Measurements from ENCODE around the gene HOXA5. TPM values are rescaled to one million over a fixed set of nuclear protein-coding genes. Genes with fewer than 3 reads are reported as not detected.

Gene HOXA5
- total RNA-seq: 42.4 TPM

DNA sequence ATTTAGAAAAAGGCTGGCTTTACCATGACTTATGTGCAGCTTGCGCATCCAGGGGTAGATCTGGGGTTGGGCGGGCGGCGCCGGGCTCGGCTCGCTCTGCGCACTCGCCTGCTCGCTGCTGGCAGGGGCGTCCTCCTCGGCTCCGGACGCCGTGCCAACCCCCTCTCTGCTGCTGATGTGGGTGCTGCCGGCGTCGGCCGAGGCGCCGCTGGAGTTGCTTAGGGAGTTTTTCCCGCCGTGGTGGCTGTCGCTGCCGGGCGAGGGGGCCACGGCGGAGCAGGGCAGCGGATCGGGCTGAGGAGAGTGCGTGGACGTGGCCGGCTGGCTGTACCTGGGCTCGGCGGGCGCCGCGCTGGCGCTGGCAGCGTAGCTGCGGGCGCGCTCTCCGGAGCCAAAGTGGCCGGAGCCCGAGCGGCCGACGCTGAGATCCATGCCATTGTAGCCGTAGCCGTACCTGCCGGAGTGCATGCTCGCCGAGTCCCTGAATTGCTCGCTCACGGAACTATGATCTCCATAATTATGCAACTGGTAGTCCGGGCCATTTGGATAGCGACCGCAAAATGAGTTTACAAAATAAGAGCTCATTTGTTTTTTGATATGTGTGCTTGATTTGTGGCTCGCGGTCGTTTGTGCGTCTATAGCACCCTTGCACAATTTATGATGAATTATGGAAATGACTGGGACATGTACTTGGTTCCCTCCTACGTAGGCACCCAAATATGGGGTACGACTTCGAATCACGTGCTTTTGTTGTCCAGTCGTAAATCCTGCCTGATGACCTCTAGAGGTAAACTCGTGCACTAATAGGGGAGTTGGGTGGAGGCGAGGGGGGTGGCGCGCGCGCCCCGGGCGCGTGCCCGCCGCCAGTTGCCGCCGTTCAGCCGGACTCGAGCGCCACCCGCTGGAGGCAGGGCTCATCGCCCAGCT, at the start of gene HOXA5:
Gene HOXA5, minus strand, starts transcription at position 659 of the 927 bp plus-strand sequence. Its CDS starts 74 bp downstream, at position 585.

DNA sequence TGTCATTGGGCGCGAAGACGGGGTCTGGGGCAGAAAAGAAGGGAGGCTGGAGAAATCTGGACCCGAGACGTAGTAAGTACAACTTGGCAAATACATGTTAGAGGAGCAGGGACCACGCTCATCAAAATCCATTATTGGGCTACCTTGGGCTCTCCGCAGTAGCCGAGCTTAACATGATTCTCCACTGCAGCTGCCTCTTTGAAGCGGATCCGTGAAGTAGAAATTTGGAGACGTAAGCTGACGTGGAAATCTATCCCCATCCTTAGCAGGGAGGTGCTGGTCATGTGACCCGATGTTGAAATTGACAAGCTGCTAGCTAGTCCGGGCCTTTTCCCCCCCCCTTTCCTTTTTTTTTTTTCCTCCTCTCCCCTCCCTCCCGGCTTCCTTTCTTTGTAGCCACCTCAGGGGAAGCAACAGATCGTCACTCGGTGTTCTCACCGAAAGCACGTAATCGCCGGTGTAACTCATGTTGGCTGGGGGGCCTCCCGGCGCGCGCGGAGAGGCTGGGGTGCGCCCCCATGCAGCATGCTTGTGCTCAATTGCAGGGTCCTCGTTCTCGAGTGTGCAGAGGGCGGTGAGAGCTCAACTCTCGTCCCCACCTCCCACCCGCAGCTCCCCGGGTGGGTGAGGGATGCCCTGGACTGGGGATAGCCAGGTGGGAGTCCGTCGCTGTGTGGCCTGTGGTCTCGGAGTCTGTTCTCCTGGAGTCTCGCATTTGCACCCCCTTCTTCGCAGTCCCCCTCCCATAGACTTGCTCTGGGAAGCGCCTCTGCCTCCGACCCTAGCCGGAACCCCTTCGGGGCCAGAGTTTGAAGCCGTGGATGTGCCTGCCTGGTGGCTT, 41.8 kb upstream of the HOXA5 start, which contains the start of gene HOXA11:
Gene HOXA11, minus strand, starts transcription at position 220 of the 841 bp plus-strand sequence. Its CDS starts 88 bp downstream, at position 132.

DNA sequence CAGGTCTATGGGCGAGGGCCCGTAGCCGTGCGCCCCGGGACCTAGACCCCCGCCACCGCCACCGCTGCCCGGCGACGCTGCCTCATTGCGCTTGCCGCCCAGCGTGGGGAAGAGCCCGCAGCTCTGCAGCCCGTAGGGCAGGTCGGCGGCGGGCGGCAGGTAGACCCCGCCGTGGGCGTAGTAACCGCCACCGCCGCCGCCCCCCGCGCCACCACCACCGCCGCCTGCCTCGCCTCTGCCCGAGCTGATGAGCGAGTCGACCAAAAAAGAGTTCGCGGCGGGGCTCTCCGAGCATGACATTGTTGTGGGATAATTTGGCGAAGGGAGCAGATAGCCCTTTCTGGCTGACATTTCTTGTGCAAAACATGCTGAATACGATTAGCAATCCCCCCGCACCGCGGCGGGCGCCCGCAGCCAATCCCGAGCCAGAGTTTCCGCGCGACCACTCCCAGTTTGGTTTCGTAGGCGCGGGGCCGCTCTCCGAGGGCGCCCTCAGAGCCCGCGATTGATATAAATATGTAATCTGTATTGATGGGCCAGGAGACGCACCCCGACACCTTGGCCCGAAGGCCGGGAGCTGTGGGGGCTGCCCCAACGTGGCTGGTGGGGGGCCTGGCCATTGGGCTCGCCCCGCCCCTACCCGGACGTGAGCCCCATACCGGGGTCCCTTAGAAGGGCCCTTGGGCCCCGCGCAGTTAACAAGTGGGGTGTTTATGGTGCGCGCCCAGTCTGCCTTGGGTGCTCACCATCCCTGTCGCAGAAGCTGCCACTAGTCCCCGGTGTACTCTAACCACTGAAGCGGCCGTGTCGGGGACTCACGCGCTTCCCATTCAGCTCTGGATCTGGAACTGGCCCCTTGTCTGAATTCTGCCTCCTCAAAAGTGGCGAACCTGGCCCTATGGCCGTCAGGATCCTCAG, 30.7 kb upstream of the HOXA5 start, which contains the start of gene HOXA10:
Gene HOXA10, minus strand, starts transcription at position 365 of the 918 bp plus-strand sequence. Its CDS starts 14 bp downstream, at position 351.

DNA sequence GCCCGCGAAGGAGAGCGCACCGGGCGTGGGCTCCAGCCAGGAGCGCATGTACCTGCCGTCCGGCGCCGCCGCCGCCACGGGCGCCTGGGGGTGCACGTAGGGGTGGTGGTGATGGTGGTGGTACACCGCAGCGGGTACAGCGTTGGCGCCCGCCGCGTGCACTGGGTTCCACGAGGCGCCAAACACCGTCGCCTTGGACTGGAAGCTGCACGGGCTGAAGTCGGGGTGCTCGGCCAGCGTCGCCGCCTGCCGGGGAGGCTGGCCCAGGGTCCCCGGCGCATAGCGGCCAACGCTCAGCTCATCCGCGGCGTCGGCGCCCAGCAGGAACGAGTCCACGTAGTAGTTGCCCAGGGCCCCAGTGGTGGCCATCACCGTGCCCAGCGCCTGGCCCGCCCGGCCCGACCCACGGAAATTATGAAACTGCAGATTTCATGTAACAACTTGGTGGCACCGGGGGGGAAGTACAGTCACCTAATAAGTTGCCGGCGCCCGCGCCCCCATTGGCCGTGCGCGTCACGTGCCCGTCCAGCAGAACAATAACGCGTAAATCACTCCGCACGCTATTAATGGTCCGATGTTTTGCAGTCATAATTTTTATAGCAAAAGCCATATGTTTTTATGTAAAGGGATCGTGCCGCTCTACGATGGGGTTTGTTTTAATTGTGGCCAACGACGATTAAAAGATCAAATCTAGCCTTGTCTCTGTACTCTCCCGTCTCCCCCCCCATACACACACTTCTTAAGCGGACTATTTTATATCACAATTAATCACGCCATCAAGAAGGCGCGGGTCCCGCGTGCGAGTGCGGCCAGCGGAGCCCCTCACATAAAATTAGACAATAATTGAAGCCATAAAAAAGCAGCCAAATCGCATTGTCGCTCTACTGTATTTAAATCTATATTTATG, 21.9 kb upstream of the HOXA5 start, which contains the start of gene HOXA9:
Gene HOXA9, minus strand, starts transcription at position 449 of the 907 bp plus-strand sequence. Its CDS starts 80 bp downstream, at position 369.

DNA sequence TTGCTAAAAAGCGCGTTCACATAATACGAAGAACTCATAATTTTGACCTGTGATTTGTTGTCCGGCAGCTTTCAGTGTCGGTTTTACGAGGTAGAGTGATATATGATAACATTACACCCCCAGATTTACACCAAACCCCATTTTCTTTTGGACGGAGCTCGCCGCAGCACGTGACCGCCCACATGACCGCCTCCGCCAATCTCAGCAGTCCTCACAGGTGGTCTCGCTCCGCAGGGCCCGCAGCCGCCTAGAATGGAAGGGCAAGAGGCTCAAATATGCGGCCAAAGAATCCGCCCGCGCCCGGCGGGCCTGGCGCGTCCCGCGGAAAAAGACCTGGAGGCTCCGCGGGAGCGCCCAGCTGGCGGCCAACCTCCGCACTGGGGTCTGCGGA, 13.0 kb upstream of the HOXA5 start, which contains the start of gene HOXA7:
Gene HOXA7, minus strand, starts transcription at position 168 of the 391 bp plus-strand sequence. Its CDS starts 130 bp downstream, at position 38.

DNA sequence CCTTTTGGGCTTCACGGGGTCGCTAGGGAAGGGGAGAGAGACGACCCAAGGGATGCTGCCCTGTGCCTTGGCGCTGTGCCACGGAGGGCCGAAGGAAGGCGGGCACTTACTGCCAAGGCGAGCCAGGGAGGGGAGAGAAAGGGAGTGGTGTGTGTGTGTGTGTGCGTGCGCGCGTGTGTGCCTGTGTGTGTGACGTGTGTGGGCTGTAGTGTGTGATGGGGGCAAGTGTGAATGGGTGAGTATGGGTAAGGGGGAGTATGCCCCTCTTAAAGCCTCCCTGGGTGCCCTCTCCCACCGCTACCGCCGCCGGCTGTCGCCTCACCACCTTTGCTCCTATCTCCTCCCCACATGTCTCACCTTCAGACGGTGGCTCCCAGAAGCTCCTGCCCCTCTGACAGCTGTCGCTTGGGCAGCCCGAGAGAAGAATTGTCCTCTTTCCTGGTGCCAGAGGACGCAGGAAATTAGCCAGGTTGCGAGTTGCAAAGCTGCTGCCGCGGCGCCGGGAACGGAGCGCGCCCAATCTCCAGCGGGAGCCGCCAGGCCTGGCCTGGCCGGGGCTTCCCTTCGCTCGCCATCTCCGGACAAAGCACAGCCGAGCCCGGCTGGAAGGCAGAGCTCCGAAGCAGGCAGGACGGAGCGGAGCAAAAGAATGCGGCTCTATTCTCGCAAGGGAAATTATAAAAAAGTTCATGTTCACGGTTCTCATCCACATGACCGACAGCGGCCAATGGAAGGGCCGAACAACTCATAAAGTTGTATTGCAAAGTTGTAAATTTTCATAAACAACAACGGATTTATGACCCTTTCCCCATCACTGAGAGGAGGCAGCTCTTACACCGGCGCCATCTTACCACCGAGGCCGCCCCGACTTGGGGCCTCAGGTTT, 8.7 kb upstream of the HOXA5 start, which contains the start of gene HOXA3:
Gene HOXA3, minus strand, starts transcription at position 653 of the 885 bp plus-strand sequence. CDS start 41,943 bp downstream, outside the sequence.

DNA sequence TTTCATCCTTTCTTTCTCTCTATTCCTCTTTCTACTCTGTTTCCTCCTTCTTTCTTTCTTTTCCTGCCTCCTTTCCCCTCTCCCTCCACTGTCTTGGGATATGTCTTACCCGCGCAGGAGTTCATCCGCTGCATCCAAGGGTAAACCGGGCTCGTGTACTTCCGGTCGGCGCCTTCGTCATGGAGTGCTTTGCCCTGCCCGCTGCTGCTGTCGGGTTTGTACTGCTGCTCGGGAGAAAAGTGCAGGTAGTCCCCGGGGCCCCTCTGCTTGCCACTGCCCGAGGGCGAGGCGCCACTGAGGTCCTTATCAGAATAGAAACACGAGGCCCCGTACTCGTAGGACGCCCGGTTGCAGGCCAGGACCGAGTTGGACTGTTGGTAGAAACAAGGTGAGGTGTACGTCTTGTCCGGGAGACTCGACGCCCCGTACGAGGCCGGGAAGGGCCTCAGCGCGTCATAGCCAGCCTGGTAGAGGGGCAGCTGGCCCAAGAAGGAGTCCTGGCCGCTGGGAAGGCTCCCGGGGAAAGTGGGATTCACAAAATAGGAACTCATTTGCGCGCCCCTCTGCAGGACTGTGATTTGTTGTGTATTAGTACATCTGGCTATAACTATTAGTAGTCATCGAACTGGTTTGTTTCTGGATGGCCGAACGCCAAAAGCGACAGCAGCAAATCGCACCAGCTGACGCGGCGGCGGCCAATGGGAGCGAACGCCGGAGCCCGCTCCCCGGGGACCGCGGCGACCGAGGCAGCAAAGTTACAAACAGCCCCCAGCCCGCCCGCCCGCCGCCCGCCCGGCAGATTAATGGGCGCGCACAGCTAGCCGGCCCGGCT, 3.9 kb upstream of the HOXA5 start, which contains the start of gene HOXA6:
Gene HOXA6, minus strand, starts transcription at position 576 of the 832 bp plus-strand sequence. Its CDS starts 25 bp downstream, at position 551.

DNA sequence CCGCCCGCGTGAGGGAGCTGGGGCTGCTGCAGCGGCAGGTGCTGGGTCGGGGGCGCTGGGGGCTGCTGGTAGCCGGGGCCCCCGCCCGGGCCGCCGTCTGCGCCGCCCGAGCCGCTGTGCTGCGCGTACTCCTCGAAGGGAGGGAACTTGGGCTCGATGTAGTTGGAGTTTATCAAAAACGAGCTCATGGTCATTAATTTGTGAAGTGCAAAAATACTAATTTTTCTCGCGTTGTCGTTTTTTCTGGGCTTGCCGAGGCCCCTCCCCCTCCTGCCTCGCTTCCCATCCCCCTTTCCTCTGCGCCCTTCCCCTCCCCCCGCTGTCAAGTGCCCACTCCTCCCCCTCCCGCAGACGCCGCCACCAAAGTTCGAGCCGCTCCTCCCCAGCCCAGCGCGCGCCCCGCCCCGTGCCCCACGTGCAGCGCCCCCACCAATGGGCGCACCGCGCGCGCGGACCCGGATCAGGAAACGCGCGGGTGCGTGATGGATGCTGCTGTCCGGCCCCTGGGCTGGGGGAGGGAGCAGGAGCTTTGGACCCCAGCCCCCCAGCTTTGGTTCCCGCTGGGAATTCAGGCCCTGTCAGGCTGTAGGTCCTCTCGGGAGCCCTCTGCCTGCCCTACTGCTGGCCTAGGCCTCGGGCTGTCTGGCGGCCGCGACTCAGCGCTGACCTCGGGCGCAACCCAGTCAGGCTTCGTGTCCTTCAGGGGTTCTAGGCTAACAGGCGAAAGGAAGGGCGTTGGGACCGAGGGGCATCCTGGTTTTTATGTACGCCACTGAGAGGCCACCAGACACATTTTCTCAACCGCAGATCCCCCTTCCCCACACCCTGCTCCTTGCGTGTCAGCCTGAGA, 12.7 kb downstream of the HOXA5 start, which contains the start of gene HOXA4:
Gene HOXA4, minus strand, starts transcription at position 218 of the 850 bp plus-strand sequence. Its CDS starts 24 bp downstream, at position 194.

DNA sequence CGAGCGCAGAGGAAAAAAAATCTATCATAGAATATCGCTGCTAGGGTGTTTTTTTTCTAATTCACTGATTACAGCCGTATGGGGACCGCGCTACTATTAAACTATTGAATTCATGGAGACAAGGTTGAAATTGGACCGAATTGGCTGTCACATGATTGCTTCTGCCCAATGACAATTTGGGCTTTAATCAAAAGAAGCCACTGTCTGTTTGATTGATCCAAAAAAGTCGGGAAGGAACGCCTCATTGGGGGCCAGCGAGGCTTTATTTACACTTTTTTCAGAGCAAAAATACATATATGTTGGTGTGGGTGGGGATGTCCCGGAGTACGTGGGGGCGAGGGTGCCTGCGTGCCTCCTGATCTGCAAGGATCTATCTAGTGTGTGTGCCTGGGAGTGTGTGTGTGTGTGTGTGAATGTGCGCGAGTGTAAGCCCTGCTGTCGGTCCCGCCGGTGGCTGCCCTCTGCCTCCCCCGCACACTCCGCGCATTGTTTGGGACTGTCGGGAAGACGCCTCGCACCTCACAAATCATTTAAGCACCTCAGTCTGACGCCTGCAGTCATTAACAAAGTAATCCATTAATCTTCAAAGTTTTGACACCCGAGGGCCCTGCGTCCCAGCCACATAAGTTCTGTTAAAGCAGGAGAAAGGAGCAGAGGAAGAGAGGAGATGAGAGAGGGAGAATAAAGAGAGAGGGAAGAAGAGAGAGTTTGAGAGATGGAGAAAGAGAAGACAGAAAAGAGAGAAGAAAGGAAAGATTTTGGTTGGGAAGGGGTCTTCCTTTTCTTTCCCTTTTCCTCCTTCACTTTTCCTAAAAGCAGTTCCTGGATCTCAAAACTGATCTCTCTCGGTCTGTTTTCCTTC, 40.7 kb downstream of the HOXA5 start, which contains the start of gene HOXA2:
Gene HOXA2, minus strand, starts transcription at position 103 of the 862 bp plus-strand sequence. CDS start 183 bp downstream, outside the sequence.

DNA sequence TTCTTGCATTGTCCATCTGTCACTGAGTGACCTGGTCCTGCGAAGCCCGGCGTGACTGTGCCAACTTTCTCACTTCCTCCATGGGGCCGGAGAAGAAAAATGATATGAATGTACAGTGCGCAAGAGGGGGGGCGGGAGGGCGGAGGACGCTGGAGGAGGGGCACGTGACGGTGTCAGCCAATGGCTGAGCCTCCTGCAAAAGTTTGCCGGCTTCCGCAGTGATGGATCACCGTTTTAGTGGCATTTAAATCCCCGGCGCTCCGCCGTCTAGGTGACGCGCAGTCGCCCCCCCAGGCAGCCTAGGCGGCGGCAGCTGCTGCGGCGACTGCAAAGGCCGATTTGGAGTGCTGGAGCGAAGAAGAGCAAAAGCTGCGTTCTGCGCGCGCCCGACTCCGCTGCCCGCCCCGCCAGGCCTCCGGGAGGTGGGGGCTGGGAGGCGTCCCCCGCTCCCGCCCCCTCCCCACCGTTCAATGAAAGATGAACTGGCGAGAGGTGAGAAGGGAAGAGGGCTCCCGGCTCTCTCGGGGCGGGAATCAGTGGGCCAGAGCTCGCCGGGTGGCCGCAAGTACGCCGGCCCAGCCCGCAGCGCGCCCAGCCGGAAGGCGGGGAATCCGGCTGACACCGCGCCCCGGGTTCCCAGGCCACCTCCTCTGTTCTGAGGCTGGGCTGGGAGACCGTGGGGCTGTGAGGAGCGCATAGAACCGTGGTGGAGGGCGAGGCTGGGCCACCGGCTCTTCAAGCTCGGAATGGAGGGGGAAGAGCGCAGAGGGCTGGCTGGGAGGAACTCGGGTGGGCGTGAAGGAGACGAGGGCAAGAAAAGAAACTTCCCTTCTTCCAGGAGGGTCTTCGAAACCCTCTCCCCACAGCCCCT, 47.3 kb downstream of the HOXA5 start, which contains the start of gene HOXA1:
Gene HOXA1, minus strand, starts transcription at position 104 of the 871 bp plus-strand sequence. Its CDS starts 88 bp downstream, at position 16.

